ENCODE data around the gene ANKLE2.

DNA sequence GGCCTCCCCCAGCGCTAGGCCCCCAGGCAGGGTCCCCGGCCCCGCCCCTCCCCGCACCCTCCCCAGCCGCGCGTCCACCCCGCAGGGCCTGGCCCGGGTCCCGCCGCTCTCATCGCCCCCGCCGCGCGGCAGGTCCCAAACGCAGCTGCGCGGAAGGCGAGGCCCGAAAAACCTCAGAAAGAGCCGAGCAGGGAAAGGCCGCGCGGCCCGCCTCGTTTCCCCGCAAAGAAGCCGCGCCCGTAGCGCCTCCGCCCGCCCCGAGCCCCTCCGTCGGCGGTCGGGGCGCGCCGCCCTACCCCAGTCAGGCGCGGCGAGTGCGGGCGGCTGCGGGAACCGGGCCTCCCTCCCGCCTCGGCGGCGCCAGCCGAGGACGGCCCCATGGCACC lies 74.8 kb downstream of the ANKLE2 start:
- TF ChIP-seq, protein P1, sequence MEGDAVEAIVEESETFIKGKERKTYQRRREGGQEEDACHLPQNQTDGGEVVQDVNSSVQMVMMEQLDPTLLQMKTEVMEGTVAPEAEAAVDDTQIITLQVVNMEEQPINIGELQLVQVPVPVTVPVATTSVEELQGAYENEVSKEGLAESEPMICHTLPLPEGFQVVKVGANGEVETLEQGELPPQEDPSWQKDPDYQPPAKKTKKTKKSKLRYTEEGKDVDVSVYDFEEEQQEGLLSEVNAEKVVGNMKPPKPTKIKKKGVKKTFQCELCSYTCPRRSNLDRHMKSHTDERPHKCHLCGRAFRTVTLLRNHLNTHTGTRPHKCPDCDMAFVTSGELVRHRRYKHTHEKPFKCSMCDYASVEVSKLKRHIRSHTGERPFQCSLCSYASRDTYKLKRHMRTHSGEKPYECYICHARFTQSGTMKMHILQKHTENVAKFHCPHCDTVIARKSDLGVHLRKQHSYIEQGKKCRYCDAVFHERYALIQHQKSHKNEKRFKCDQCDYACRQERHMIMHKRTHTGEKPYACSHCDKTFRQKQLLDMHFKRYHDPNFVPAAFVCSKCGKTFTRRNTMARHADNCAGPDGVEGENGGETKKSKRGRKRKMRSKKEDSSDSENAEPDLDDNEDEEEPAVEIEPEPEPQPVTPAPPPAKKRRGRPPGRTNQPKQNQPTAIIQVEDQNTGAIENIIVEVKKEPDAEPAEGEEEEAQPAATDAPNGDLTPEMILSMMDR (CRISPR knock-in tag; IDR thresholded peaks at IDR 0.05) = no peak
- no peak for TF ChIP-seq ERF (CRISPR knock-in tag; IDR thresholded peaks at IDR 0.05)
- TF ChIP-seq ZNF678 (CRISPR knock-in tag; IDR thresholded peaks at IDR 0.05) = no peak
